Breast epithelium (tissue), 3 donors: ENCODE results near the gene COL25A1.

ENCODE experiments used
- CTCF ChIP-seq, 3 donors: fragments of 450-650 bp; IDR thresholded peaks; one replicate each; pipeline ENCODE4 v1.5.1; 2016 to 2017; ENCODE audit warnings: antibody characterized with exemption in 3 of 3, mild to moderate bottlenecking in 3 of 3, moderate library complexity in 3 of 3
- POLR2A ChIP-seq: fragments of 450-650 bp; IDR thresholded peaks from one replicate; pipeline ENCODE4 v1.6.1; 2016; ENCODE audit warnings: antibody characterized with exemption, mild to moderate bottlenecking, moderate library complexity

- TF ChIP-seq CTCF (IDR thresholded peaks at IDR 0.05) = no peak
- TF ChIP-seq POLR2A = no peak
Observed at GRCh38 chr4:109199585-109199984, 102.9 kb downstream of the COL25A1 start.
